H54 (cell line): ENCODE results near the gene GSC2.
"Not testable (repeated sequence)": the region's sequence is repeated elsewhere in the genome, so short reads cannot be mapped to it uniquely, and the experiment has no call there.

ENCODE experiments used
- DNase-seq: peaks from one replicate; pipeline ENCODE4 v3.0.0; 2011; ENCODE audit warnings: low spot score, mixed read lengths; ENCODE audit not compliant: insufficient read length
- FAIRE-seq: peaks from 3 replicates; lab custom pipeline; 2011; peaks lifted over from hg19 to GRCh38; lab: Jason Lieb, UNC
- POLR2A ChIP-seq: IDR thresholded peaks from 2 replicates; pipeline ENCODE4 v1.6.1; 2011; ENCODE audit warnings: low read depth, mild to moderate bottlenecking, low read length

Gene GSC2

GRCh38 chr22:19174106-19175025 is 24.3 kb upstream of the GSC2 start:
- FAIRE-seq (no peak), DNase-seq (peak; percentile 72)
- no peak for TF ChIP-seq POLR2A

GRCh38 chr22:19173047-19174035 is 23.2 kb upstream of the GSC2 start:
- DNase-seq (no peak), FAIRE-seq (no peak)
- TF ChIP-seq POLR2A: no peak

GRCh38 chr22:19172213-19173046 is 22.3 kb upstream of the GSC2 start:
- no peak for TF ChIP-seq POLR2A
- DNase-seq (no peak), FAIRE-seq (no peak)

- no peak for TF ChIP-seq POLR2A
- no peak for FAIRE-seq
These were observed 19.8 kb upstream of the GSC2 start for GRCh38 chr22:19169947-19170318.

GRCh38 chr22:19169002-19169946 is 19.2 kb upstream of the GSC2 start:
- no peak for FAIRE-seq
- DNase-seq: no peak
- TF ChIP-seq POLR2A: no peak

More at GRCh38 chr22:19169947-19170318, 19.8 kb upstream of the GSC2 start:
- DNase-seq: no peak

GRCh38 chr22:19168088-19168890 is 18.2 kb upstream of the GSC2 start:
- no peak for DNase-seq

DNA sequence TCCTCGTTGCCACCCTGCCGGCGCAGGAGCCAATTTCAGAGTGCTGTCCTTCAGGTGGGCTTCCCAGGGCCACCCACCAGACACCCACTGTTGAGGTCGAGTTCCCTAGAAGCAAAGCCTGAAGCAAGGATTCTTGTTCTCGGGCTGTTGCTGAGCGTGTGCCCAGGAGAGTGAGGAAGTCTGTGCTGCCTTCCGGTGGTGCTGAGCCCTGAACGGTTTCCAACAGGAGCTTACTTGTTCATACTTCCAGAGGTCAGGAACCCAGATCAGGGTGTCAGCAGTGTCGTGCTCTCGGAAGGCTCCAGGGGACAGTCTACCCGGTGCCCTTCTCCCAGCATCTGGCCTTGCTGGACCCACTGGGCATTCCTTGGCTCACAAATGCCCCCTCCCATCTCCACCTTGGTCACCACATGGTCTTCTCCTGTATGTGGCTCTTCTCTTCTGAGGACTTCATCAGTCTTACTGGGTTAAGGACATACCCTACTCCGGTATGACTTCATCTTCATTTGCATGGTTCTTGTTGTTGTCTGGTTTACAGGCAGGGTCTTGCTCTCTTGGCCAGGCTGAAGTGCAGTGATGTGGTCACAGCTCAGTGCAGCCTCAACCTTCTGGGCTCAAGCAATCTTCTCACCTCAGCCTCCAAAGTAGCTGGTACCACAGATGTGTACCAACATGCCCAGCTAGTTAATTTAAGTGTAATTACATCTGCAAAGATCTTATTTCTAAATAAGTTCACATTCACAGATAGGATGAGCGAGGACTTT is 17.2 kb upstream of the GSC2 start:
- no peak for FAIRE-seq
- TF ChIP-seq POLR2A: no peak
- no peak for DNase-seq

More at GRCh38 chr22:19168088-19168890, 18.2 kb upstream of the GSC2 start:
- TF ChIP-seq POLR2A: no peak
- FAIRE-seq: no peak

GRCh38 chr22:19166421-19166820 is 16.3 kb upstream of the GSC2 start:
- DNase-seq (no peak), FAIRE-seq (no peak)
- no peak for TF ChIP-seq POLR2A

GRCh38 chr22:19164425-19164824 is 14.3 kb upstream of the GSC2 start:
- TF ChIP-seq POLR2A: no peak
- FAIRE-seq: no peak

GRCh38 chr22:19158649-19159048 is 8.6 kb upstream of the GSC2 start:
- not testable (repeated sequence) for DNase-seq, FAIRE-seq

More at GRCh38 chr22:19164425-19164824, 14.3 kb upstream of the GSC2 start:
- DNase-seq: no peak

DNA sequence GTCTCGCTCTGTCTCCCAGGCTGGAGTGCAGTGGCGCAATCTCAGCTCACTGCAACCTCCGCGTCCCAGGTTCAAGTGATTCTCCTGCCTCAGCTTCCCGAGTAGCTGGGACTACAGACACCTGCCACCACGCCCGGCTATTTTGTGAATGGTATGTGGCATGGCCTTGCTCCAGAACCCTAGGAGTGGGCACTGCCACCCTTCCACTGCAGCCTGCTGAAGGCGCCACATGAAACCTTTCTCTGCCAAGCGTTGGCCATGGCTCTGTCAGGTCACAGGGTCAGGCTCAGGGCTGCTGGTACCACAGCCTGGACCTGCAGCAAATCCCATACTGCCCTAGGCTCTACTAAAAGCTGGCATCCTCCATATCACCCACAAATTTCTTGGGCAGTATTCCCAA is 6.0 kb upstream of the GSC2 start:
- not testable (repeated sequence) for DNase-seq, FAIRE-seq
